COR-L47 (cell line): ENCODE results near the gene QDPR.

Experiments
- DNase-seq: peaks from one replicate; lab custom pipeline; 2025; lab: John Stamatoyannopoulos, UW

Gene QDPR

DNA sequence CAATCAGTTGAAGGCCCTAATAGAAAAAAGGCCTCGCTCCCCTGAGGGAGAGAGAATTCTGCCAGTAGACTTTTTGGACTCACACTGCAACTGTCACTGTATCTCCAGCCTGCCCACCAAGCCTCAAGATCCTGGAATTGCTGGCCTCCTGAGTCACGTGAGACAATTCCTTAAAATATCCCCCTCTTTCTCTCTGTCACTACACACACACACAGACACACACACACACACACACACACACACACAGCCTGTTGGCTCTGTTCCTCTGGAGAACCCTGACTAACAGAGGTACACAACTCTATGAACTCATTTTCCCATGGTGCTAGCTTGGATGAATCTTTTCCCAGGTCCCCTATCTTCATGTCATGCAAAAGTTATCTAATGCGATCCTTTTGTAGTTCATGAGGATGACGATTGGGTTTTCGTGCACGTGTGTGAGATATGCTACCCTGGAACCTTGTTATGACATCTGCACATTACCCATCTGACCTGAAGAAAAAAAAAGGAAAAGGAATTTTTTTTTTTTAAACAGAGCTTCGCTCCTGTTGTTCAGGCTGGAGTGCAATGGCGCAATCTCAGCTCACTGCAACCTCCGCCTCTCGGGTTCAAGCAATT lies 16.8 kb upstream of the QDPR start:
- DNase-seq, result no peak

DNA sequence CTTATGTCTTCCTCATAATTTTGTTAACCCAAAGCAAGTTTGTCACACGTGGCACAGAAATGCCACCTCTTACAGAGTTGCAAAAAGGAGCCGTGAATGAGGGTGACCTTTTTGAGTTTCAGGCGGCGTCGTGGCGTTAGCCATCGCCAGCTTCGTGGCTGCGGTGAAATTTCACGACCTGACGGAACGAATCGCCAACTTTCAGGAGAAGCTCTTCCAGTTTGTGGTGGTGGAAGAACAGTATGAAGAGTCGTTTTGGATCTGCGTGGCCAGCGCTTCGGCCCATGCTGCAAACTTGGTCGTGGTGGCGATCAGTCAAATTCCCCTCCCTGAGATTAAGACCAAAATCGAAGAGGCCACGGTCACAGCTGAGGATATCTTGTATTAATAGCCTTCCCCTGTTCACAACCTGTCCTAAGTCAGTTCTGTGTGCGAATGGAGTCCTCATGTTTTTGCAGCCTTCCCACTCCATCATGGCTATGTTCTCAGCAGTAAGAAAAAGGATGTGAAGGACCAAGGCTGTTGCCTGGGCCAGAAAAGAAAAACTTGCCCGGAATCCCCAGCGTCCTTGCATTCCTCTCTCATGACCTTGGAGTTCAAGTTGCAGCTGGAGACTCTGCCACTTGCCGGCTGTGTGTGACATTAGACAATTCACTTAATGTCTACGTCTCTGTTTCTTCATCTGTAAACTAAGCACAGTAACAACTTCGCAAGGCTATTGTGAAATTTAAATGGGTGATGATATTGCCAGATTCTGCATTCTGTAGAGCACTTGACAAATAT lies 15.0 kb upstream of the QDPR start:
- DNase-seq, result no peak

DNA sequence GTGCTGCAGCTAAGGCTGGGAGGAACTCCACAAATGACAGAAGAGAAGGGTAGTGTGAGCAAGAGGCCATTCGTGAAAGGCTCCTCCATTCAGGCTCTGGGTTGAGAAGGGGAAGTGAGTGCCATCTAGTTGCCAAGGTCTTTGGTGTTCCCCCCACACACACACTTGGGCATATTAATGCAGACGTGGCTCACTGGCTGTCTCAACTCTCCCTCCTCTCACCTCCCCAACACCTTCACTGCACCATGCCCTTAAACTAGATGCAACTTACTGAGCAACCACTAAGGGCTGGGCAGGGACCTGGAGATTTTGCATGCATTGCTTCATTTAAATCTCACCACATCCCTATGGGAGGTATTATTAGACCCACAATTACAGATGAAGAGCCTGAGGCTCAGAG lies 11.8 kb upstream of the QDPR start:
- no peak for DNase-seq

DNA sequence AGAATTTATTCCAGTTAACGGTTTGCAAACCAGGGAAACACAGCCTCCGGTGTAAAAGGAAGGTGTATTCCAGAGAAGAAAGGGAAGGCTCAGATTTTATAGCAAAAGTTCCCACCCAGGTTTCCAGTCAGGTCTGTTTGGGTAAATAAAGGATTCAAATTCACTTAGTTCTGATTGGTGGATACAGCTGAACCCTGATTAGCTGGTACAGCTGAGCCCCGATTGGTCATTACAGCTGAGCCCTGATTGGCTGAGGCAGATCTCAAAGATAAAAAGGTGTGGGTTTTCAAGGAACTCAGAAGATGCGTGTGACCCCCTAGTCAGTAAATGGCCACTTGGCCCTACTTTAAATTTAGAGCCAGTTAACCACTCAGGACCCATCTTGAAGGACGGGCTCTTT lies 9.7 kb upstream of the QDPR start:
- no peak for DNase-seq

DNA sequence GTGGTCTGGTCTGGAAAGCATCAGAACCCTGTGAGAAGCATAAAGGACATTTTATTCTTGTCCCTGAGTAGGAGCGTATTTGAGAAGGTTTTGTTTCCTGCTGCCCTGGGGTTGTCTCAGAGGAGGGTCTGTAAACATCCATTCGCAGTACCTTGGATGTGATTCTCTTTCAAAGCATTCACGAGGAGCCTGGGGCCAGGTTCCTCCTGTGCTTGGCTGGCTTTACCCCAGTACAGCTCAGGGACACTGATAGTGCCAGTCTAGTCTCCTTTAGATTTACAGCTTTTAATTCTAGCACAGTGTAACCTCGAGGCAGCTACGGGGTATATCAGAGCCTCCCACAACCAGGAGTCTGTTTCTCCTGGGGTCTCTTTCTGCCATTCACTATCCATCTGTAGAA lies 5.8 kb upstream of the QDPR start:
- DNase-seq, result no peak

DNA sequence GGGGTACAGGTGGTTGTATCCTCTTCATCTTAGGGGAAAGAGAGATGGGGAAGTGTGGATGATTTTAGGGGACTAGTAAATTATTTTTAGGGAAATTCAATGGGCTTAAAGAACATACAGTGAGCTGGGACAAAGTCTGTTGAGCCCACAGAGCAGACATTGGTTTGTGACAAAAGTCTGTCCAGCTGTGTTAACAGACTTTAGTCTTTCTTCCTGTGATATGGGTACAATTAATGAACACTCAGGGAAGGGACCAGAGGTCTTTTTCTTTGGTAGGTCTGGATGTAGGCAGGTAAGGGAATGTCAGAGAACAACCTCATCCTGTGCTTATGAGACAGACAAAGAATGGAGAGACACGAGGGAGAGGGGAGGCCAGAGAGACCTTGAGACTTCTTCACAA lies 5.1 kb upstream of the QDPR start:
- DNase-seq, result no peak

DNA sequence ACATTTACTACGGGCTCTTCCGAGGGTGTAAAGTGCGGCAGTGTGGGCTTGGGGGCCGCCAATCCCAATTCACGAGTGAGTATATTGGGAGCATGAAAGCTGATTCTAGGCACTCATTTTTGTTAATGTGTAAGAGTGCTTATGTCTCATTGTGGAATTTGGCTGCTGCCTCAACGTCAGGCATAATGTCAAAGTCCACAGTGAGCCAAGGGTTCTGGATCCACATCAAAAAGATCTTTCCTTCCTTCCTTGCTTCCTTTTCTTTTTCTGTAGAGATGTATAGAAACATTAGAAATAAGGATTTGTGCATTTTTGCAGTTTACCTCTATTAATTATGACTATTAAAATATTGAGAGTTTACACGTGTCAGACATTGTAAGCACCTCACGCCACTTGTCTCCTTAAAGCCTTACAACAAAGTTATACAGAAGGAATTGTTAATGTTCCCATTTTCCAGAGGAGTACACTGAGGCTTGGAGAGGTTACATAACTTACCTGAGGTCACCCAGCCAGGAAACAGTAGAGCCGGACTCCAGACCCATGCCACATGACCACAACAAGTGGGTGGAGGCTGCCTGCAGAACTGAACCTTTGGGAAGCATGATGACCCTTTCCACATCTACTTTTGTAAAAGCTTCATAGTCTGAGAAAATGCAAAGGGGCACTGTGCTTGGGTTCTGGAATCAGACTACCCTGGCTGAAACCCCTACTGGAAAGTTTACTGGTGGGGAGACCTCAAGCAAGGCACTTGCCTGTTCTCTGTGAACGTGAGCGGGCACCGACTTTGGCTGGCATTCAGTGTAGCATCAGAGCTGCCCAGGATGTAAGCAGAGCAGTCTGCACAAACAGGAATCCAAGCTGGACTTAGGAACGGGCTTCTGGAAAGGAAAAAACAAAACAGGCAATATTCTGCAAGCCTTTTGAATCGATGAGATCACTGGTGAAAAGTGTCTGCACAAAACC lies 3.8 kb upstream of the QDPR start:
- no peak for DNase-seq

DNA sequence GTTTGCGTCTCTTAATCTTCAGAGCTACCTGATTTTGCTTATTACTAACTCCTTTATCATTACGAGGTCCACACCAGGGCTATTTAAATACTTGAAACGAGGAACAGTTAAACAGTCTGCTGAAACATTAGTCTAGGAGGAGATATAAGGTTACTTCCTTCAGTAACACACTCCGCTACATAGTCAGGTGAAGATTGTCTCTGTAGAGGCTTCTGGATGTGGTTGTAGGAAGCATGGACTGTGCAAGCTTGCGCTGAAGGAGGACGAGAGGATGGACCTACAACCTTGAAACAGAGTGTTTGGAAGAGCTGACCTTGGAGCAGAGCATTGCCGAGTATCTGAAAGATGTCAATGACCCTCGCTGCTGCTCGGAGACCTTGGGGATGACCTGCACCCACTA lies 3.0 kb upstream of the QDPR start, which contains the start of gene CLRN2:
Gene CLRN2 (plus strand): TSS at position 301 of the 400 bp plus-strand sequence. CDS start 102 bp downstream, outside the sequence.
- no peak for DNase-seq

DNA sequence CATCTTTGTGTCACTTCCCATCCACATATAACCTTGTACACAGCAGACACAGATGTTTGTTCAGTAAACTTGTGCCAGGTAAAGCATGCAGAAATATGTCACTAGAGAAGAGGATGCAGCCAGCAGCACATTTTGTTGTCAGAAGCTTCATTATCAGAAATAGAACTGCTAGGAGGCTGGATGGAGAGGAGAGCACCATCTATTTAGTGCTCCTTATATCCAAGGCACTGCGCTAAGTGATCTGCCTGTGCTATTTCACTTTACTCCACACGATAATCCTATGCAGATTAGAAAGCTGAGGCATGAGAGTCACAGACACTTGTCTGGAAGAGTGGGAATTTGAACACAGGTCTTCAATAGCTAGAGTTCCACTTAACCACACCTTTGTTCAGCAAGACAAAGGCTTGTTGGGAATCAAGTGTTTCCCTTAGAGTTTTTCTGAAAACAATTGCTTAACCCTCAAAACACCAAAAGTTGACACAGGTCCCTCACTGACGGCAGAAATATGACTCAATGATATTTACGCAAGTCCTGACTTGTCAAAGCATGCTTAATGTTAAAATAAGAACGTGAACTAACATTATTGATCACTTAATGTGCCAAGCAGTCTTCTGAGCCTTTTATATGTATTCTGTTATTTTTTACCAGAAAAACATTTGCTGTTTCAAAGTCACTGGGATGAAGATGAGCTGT lies 1.2 kb upstream of the QDPR start:
- DNase-seq, result no peak

DNA sequence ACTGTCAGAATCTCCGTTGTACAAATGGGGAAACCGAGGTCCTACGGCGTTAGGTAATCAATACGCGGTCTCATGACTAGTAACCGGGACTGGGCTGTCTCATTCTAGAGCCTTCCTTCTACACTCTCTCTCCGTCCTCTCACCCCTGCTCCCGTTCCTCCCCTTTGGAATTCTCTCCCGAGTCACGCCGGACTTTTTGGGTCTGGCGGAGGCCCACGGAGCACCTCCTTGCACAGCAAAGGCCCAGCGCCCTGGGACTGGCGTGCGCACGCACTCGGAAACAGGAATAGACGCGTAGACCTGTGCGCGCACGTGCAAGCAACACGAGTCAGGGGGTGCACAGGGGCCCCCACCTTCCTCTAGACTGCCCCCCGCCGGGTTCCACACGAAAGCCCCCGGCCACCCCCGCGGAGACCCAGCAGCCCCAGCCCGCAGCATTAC lies 361 bp downstream of the QDPR start:
- no peak for DNase-seq

DNA sequence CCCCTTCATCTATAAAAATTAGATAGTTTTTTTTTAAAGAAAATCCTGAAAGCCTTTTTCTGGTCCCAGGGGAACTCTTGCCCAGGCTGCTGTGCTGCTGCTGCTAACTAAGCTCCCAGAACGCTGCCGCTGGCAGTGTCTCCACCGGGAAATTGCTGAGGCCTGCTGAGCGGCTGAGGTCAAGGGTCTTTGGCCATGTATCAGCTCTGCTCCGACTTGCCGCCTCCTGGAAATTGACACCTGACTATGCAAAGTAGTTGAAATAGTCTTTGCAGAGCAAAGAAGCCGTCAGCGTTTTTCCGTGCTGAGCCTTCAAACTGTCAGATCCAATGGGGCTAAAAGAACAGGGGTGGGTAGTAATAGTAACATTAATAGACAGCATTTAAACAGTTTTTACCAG lies 839 bp downstream of the QDPR start:
- no peak for DNase-seq

DNA sequence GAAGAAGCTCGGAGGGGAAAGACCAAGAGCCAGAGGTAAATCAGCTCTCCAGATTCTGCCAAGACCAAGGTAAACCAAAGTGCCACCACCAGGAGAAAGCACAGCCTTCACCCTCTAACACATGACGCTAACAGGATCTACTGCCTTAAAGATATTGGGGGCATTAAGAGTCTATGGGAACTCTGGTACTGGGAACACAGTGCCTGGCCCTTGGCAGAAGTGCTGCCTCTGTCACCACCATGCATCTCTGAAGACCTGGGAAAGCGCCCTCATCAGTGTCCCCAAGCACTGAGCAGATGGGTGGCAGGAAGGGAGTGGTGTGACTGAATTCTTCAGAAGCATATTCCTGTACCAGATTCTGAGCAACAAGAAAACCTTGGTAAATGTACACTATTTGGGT lies 1.3 kb downstream of the QDPR start:
- DNase-seq, result no peak

DNA sequence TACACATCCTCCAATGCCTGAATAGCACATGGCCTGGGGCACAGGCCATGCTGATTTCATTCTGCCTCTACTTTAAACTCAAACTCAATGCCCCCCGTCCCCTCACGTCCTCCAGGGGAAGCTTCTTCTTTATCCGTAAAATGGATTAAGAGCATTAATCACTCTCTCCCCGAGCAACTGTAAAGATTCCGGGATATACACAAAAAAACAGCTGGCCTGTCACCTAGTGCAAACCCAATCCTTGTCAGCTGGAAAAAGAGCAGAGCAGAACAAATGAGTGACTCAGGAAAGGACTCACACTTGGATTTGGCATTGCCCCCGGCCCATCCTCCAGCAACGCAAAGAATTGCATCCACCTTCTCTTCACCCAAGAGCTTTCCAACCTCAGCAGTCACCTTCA lies 7.8 kb downstream of the QDPR start:
- DNase-seq, result no peak

DNA sequence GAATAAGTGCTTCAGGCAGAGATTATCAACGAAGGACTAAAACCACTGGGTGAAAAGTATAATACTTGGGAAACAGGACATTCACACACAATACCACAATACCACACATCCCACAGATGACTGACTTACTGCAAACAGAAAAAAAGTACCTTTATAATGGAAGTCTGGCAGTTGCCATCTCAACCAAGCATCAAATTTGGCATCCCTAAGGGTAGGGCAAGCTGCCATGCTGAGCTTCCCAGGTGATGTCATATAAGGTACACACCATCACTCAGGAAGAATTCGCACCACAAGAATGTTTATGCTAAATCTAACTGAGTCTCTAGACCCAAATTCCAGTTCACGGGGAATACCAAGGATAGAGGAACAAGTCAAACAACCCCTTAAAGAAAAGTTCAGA lies 9.1 kb downstream of the QDPR start:
- DNase-seq, result no peak

DNA sequence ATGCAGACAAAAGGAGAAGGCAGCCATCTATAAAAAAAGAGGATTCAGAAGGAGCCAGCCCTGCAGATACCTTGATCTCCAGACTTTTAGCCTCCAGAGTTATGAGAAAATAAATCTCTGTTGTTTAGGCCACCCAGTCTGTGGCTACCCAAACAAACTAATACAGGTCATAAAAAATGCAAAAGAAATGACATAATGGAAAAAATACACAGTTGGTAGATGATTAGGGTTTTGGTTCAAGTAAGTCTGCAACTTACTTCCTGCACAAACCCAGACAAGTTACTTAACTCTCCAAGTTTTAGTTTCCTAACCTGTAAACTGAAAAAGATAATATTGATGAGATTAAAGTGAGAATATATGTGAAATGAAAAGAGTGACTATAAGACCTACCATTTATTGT lies 11.3 kb downstream of the QDPR start:
- no peak for DNase-seq

DNA sequence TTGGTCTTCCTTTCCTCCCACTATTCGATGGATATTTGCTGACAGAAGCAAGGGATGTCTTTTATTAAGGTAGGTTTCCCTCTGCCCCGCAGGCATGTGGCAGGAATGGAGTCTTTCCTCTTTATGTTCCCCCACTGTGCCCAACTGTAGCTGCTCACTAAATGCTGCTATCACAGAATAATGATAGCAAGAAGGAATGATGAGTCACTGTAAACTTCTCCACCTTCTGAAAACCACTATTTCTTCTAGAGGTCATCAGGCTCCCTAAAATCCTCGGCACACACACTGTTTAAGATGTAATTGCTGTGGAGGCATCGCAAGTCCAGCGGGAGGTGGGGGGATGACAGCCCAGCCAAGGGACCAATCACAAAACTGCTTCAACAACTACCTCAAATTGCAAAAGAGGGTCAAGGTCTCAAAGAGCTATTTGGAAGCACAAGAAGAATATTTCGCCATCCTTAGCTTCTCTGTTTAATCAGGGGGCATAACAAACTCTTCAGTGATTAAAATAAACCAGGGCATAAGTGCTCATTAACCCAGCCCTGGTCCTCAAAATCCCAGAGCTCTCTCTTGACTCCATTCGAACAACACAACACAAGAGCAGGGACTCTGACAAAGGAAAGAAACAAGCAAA lies 13.9 kb downstream of the QDPR start:
- DNase-seq, result no peak

DNA sequence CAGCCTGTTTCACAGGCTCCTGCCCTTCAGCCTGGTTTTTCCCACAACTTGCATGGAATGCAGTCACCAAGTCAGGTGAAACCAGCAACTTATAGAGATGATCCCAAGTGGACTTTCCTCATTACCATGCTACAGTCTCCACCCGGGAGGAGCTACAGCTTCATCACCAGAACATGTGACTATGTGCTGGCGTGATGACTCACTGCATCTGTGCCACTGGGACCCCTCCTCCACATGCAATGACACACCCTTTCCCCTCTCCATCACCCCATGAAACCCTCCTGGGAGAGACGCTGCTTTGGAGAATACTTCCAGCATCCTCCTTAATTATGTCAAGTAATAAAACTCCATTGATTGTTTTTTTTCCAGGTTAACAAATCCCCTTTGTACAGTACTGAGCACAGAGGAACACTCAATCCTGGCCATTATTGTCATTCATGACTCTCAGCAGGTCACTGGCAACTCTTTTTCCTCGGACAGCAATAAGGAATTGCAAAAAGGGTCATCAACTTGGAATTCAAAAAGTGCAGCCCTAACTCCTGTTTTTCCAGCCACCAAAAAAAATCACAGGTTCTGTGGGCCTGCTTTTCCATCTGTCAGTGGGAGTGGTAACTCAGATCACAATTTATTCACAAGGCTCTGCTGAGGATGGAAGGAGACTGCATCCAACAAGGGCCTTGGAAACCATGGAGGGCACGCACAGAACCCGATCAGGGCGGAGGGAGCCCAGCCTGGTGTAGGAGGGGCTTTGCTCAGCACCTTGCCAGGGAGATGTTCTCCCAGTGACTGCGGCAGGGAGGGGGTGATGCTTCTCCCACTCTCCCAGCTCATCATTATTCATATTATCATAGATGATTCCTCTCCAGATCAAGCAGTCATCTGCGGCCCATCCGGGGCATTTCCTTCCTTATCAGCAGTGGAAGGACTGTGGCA lies 17.4 kb downstream of the QDPR start:
- no peak for DNase-seq

DNA sequence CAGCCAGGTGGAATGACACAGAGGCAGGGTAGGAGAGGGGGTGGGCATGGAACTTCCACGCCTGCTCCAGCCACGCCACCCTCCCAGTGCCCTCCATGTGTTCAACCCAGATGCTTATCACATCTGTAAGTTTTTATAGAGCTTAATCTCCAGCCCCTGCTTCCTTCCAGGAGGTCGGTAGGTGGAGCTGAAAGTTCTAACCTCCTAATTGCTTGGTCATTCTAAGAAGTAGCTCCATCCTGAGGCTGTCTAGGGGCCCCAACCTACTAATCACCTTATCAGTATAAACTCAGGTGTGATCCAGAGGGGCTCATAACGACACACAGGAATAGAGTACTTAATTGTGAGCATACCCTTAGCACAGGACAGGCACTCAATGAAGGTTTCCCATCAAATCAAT lies 18.3 kb downstream of the QDPR start:
- DNase-seq, result no peak

DNA sequence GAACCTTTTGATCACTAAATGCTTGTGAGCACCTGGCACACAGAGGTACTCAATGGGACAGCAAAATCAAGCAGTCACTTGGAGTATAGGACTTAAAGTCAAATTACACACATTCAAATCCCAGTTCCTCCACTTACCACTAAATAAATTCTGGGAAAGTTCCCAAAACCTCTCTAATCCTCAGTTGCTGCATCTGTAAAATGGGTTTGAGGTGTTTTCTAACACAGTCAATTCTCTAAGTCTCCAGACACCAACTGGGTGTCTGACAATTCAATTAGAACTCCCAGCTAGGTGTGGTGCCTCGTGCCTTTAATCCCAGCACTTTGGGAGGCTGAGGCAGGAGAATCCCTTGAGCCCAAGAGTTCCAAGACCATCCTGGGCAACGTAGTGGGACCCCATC lies 19.0 kb downstream of the QDPR start:
- no peak for DNase-seq

DNA sequence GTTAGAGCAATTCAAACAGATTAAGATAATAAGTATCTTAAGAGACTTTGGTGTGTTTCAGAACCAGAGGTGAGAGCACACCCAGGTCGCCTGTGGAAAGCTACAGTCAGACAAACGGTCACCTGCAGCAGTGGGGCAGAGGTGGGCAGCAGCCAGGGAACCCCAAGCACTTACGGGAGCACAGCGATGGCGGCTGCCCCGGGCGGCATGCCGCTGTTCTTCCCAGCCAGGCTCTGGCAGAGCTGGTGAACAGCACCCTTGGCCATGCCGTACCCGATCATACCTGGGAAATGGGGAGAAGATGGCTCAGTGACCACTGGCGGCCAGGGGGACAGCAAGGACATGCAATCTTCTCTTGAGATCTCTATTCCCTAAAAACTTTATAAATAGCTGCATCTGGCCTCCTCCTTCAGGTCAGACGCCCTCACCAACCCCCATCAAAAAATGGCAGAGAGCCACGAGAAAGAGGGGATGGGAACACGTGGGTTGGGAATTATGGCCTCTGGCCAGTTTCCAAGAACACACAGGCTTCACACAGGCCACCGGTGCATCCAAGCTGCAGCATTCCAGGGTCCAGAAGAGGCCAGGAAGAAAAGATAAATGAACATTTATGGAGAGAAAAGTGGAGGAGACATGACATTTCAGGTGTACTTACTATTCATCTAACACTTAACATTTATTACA lies 19.7 kb downstream of the QDPR start:
- no peak for DNase-seq
